WTC11 (cell line): ENCODE data around the gene DGKQ. TPM values are rescaled to one million over a fixed set of nuclear protein-coding genes. Genes with fewer than 3 reads are reported as not detected.
"Not testable (repeated sequence)": the region's sequence is repeated elsewhere in the genome, so short reads cannot be mapped to it uniquely, and the experiment has no call there.

Experiments
- ATAC-seq: fragments of 200-7000 bp; cut with Tn5 transposase; 2 replicates; pipeline ENCODE4 v1.10.0; 2021; ENCODE audit warnings: mild to moderate bottlenecking, moderate library complexity
- CTCF ChIA-PET: fragments of 300-600 bp; sonication (Branson Sonifier 250); formaldehyde crosslinking; loops from one replicate; lab custom pipeline; 2021; ENCODE audit warnings: antibody characterized with exemption; lab: Charles Lee
- POLR2A ChIA-PET: fragments of 350-600 bp; sonication (Branson Sonifier 250); formaldehyde crosslinking; loops from one replicate; lab custom pipeline; 2021; ENCODE audit warnings: antibody characterized with exemption; lab: Charles Lee
- DNase-seq: peaks from one replicate; pipeline ENCODE4 v3.0.0; 2021; ENCODE audit warnings: low spot score
- H3K27ac Mint-ChIP-seq: 2 replicates; pipeline ENCODE4 v1.8.0; 2021; ENCODE audit warnings: mixed read lengths
- H3K27me3 Mint-ChIP-seq: 2 replicates; pipeline ENCODE4 v1.8.0; 2021; ENCODE audit warnings: low read depth, mild to moderate bottlenecking, moderate library complexity, mixed read lengths
- H3K36me3 Mint-ChIP-seq: 2 replicates; pipeline ENCODE4 v1.8.0; 2021; ENCODE audit warnings: mixed read lengths
- H3K4me1 Mint-ChIP-seq: 2 replicates; pipeline ENCODE4 v1.8.0; 2022; ENCODE audit warnings: mixed read lengths
- H3K4me3 Mint-ChIP-seq: 2 replicates; pipeline ENCODE4 v1.8.0; 2021; ENCODE audit warnings: mild to moderate bottlenecking, moderate library complexity, mixed read lengths
- H3K9me3 Mint-ChIP-seq: 2 replicates; pipeline ENCODE4 v1.8.0; 2021; ENCODE audit warnings: mixed read lengths
- FOXP4 ChIP-seq: sonication (generic); formaldehyde crosslinking; IDR thresholded peaks from 2 replicates; pipeline ENCODE4 v1.8.0; 2022; ENCODE audit warnings: mild to moderate bottlenecking, missing genetic modification reagents
- IRF1 ChIP-seq: sonication (generic); formaldehyde crosslinking; IDR thresholded peaks from 2 replicates; pipeline ENCODE4 v1.8.0; 2023; ENCODE audit warnings: missing genetic modification reagents
- NFATC4 ChIP-seq: fragments of 250-450 bp; sonication (Bioruptor Pico); IDR thresholded peaks from 2 replicates; pipeline ENCODE4 v1.9.0; 2021; ENCODE audit warnings: mild to moderate bottlenecking
- NFYB ChIP-seq: sonication (generic); formaldehyde crosslinking; conservative IDR thresholded peaks from 2 replicates; pipeline ENCODE4 v1.8.0; 2022; ENCODE audit warnings: low read depth, missing genetic modification reagents
- PRRX2 ChIP-seq: fragments of 250-450 bp; sonication (Bioruptor Pico); IDR thresholded peaks from 2 replicates; pipeline ENCODE4 v1.8.0; 2021; ENCODE audit warnings: mild to moderate bottlenecking
- TEAD1 ChIP-seq: sonication (generic); formaldehyde crosslinking; IDR thresholded peaks from 2 replicates; pipeline ENCODE4 v1.8.0; 2022; ENCODE audit warnings: mild to moderate bottlenecking, missing genetic modification reagents
- ZMAT4 ChIP-seq: fragments of 250-450 bp; sonication (Bioruptor Pico); IDR thresholded peaks from 2 replicates; pipeline ENCODE4 v1.9.0; 2021; ENCODE audit warnings: mild to moderate bottlenecking
- ZNF416 ChIP-seq: fragments of 250-450 bp; sonication (Bioruptor Pico); IDR thresholded peaks from 2 replicates; pipeline ENCODE4 v1.9.0; 2021; ENCODE audit warnings: mild to moderate bottlenecking, inconsistent platforms
- total RNA-seq: library from RNA; stranded (reverse); gene quantifications from 3 replicates; pipeline ENCODE4 v1.2.3, GENCODE V29; 2021
- TF ChIP-seq, protein P1 (sequence below): sonication (generic); formaldehyde crosslinking; IDR thresholded peaks from 2 replicates; pipeline ENCODE4 v1.8.0; 2022; ENCODE audit warnings: missing genetic modification reagents
- TF ChIP-seq, protein P2 (sequence below): fragments of 200-600 bp; IDR thresholded peaks from 2 replicates; pipeline ENCODE4 v1.8.0; 2022; ENCODE audit warnings: antibody characterized with exemption

DGKQ gene
- total RNA-seq, 1 experiment from 2014 or later, result 19.3 TPM

GRCh38 chr4:929096-929765 lies 44.1 kb downstream of the DGKQ start (continued):
- TF ChIP-seq, protein P1, sequence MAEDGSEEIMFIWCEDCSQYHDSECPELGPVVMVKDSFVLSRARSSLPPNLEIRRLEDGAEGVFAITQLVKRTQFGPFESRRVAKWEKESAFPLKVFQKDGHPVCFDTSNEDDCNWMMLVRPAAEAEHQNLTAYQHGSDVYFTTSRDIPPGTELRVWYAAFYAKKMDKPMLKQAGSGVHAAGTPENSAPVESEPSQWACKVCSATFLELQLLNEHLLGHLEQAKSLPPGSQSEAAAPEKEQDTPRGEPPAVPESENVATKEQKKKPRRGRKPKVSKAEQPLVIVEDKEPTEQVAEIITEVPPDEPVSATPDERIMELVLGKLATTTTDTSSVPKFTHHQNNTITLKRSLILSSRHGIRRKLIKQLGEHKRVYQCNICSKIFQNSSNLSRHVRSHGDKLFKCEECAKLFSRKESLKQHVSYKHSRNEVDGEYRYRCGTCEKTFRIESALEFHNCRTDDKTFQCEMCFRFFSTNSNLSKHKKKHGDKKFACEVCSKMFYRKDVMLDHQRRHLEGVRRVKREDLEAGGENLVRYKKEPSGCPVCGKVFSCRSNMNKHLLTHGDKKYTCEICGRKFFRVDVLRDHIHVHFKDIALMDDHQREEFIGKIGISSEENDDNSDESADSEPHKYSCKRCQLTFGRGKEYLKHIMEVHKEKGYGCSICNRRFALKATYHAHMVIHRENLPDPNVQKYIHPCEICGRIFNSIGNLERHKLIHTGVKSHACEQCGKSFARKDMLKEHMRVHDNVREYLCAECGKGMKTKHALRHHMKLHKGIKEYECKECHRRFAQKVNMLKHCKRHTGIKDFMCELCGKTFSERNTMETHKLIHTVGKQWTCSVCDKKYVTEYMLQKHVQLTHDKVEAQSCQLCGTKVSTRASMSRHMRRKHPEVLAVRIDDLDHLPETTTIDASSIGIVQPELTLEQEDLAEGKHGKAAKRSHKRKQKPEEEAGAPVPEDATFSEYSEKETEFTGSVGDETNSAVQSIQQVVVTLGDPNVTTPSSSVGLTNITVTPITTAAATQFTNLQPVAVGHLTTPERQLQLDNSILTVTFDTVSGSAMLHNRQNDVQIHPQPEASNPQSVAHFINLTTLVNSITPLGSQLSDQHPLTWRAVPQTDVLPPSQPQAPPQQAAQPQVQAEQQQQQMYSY (CRISPR knock-in tag), result no peak
- TF ChIP-seq FOXP4 (CRISPR knock-in tag) (no peak), ZNF416 (no peak), PRRX2 (CRISPR knock-in tag) (no peak), ZMAT4 (CRISPR knock-in tag) (no peak), TEAD1 (CRISPR knock-in tag) (no peak), IRF1 (CRISPR knock-in tag) (no peak)

DNA sequence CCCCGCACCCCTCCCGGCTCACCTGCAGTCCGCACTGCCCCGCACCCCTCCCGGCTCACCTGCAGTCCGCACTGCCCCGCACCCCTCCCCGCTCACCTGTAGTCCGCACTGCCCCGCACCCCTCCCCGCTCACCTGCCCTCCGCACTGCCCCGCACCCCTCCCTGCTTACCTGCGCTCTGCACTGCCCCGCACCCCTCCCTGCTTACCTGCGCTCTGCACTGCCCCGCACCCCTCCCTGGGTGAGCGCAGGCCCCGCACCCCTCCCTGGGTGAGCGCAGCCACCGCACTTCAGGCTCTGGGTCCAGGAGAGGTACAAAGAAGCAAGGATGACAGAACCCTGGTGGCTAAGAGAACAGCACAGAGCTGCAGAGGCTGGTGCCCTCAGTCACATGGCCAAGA lies 45.8 kb downstream of the DGKQ start:
- H3K36me3 Mint-ChIP-seq, POLR2A ChIA-PET, DNase-seq, ATAC-seq, H3K27ac Mint-ChIP-seq, H3K27me3 Mint-ChIP-seq, H3K4me3 Mint-ChIP-seq, CTCF ChIA-PET, H3K9me3 Mint-ChIP-seq: not testable (repeated sequence)
- H3K4me1 Mint-ChIP-seq, result peaks cover 31% of the 10 kb centered on the region

- DNase-seq (peak; percentile 81), ATAC-seq (peak; percentile 83)
- Mint-ChIP-seq H3K27me3 (no peaks in the 10 kb centered on the region), H3K27ac (peak overlapping the region; percentile 93), H3K36me3 (no peaks in the 10 kb centered on the region), H3K9me3 (no peaks in the 10 kb centered on the region), H3K4me1 (peaks cover 30% of the 10 kb centered on the region), H3K4me3 (no peak overlapping the region)
- TF ChIP-seq NFYB (CRISPR knock-in tag) (no peak), NFATC4 (CRISPR knock-in tag) (no peak)
- TF ChIP-seq, protein P2, sequence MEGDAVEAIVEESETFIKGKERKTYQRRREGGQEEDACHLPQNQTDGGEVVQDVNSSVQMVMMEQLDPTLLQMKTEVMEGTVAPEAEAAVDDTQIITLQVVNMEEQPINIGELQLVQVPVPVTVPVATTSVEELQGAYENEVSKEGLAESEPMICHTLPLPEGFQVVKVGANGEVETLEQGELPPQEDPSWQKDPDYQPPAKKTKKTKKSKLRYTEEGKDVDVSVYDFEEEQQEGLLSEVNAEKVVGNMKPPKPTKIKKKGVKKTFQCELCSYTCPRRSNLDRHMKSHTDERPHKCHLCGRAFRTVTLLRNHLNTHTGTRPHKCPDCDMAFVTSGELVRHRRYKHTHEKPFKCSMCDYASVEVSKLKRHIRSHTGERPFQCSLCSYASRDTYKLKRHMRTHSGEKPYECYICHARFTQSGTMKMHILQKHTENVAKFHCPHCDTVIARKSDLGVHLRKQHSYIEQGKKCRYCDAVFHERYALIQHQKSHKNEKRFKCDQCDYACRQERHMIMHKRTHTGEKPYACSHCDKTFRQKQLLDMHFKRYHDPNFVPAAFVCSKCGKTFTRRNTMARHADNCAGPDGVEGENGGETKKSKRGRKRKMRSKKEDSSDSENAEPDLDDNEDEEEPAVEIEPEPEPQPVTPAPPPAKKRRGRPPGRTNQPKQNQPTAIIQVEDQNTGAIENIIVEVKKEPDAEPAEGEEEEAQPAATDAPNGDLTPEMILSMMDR, result peak; percentile 49
- TF ChIP-seq, protein P1 (CRISPR knock-in tag), result no peak
- ChIA-PET POLR2A (interaction anchor here (0.5 kb wide), 1 partner anchor 10 kb away, joined by 3 read pairs; no protein-coding TSS in a partner anchor), CTCF (interaction anchor here (0.6 to 1.7 kb wide), 17 partner anchors 16 to 242 kb away, joined by 3 to 9 read pairs (median 3); partner anchors contain the start of genes FGFRL1 and IDUA)
Observed at GRCh38 chr4:926538-926937, 46.8 kb downstream of the DGKQ start.
